ENCODE results near the gene MPZL1. TPM values are rescaled to one million over a fixed set of nuclear protein-coding genes. Genes with fewer than 3 reads are reported as not detected.

Gene MPZL1
- total and polyA plus RNA-seq, 2 of the 8 experiments (the other 6 are each of a cell fraction or from before 2014, with no cell fraction given): 37.8 to 120 TPM

GRCh38 chr1:167716000-167716271, 5.8 kb upstream of the MPZL1 start:
- no peaks in the 10 kb centered on the region for H3K79me1 ChIP-seq (ENCODE audit: low read depth, low read length)
- H3K27me3 ChIP-seq (replicated peaks in 1 of 4; ENCODE audit: control insufficient read depth in 3 of 4, extremely low read depth in 1 of 4, insufficient read depth in 3 of 4, low read length in 3 of 4): peaks cover 0 to 13% (median 9%) of the 10 kb centered on the region in 4 experiments; a peak in 6 of 7 replicates
- FAIRE-seq (no peak), DNase-seq (ENCODE audit: low read depth in 1 of 2, low spot score in 2 of 2) (no peak)
- no peak overlapping the region for H2BK12ac ChIP-seq (ENCODE audit: low read depth, low read length)
- CTCF ChIA-PET (ENCODE audit: partially characterized antibody): interaction anchor here (0.9 to 2.4 kb wide), 8 partner anchors 12 to 367 kb away, joined by 3 to 11 read pairs (median 4); no protein-coding TSS in a partner anchor
- H2AK5ac ChIP-seq (ENCODE audit: low read depth, low read length): no peak overlapping the region
- H2BK20ac ChIP-seq (ENCODE audit: low read length): no peak overlapping the region
- H3K56ac ChIP-seq (replicated peaks; ENCODE audit: insufficient read length, low read depth, low read length): peak overlapping the region; percentile 5
- no peak overlapping the region for H3K4ac ChIP-seq (replicated peaks; ENCODE audit: insufficient read length, low read depth, low read length)
- no peaks in the 10 kb centered on the region for H3K79me2 ChIP-seq (ENCODE audit: control insufficient read depth in 1 of 2, insufficient read depth in 2 of 2, low read length in 2 of 2)
- no peaks in the 10 kb centered on the region for H4K20me1 ChIP-seq (replicated peaks in 1 of 2; ENCODE audit: control insufficient read depth in 1 of 2, insufficient read depth in 2 of 2, low read length in 2 of 2)
- H3K23ac ChIP-seq (ENCODE audit: insufficient read length): no peak overlapping the region
- no peak overlapping the region for H2BK5ac ChIP-seq (ENCODE audit: low read depth, low read length)
- no peak overlapping the region for H3K18ac ChIP-seq (ENCODE audit: extremely low read depth, low read length)
- no peak overlapping the region for H4K91ac ChIP-seq (replicated peaks; ENCODE audit: insufficient read length, low read length)
- WGBS, 2 experiments (ENCODE audit: extremely low coverage in 1 of 2, insufficient coverage in 1 of 2, insufficient read length in 1 of 2, insufficient replicate concordance in 2 of 2, low coverage in 1 of 2, low lambda C conversion rate in 2 of 2, missing lambda C conversion rate in 1 of 2): 1% methylated on average over 4 of the region's 4 CpGs; no CpG with 5 or more reads in 1 of the 2 experiments
- H3K4me1 ChIP-seq (replicated peaks in 1 of 4; ENCODE audit: control insufficient read depth in 3 of 4, insufficient read depth in 4 of 4, low read length in 3 of 4): no peaks in the 10 kb centered on the region; a peak in 2 of 7 replicates
- peak overlapping the region; percentile 58 to 78; a peak in 3 of 4 replicates for H3K4me2 ChIP-seq (ENCODE audit: insufficient read depth in 1 of 2, low read depth in 2 of 2, low read length in 2 of 2)
- no peak overlapping the region for H3K14ac ChIP-seq (ENCODE audit: insufficient read length)
- H3K9ac ChIP-seq (replicated peaks in 1 of 4; ENCODE audit: extremely low read depth in 1 of 4, low read depth in 3 of 4, low read length in 3 of 4): no peak overlapping the region
- H3K36me3 ChIP-seq (ENCODE audit: control insufficient read depth in 2 of 4, insufficient read depth in 4 of 4, low read length in 3 of 4): no peaks in the 10 kb centered on the region
- no peaks in the 10 kb centered on the region for H3K9me3 ChIP-seq (ENCODE audit: insufficient read depth in 2 of 2, low read depth in 1 of 2, low read length in 1 of 2)
- no peak overlapping the region for H4K8ac ChIP-seq (ENCODE audit: extremely low read depth, insufficient read depth, low read length)
- no peak overlapping the region for H4K5ac ChIP-seq (ENCODE audit: insufficient read length, low read depth, low read length)
- peak overlapping the region; percentile 63 to 96 (median 81) for H3K4me3 ChIP-seq (ENCODE audit: extremely low read depth in 1 of 4, insufficient read depth in 2 of 4, low read depth in 3 of 4, low read length in 4 of 4)
- no peak overlapping the region for H2BK120ac ChIP-seq (replicated peaks; ENCODE audit: low read depth, low read length)
- peaks cover 6% of the 10 kb centered on the region for H3K23me2 ChIP-seq (ENCODE audit: low read depth, low read length)
- TF ChIP-seq HDAC2 (IDR thresholded peaks at IDR 0.05; ENCODE audit: borderline replicate concordance in 1 of 2, low read depth in 2 of 2, low read length in 2 of 2) (no peak), TAF1 (IDR thresholded peaks at IDR 0.05; ENCODE audit: low read depth, low read length) (no peak), EZH2 (IDR thresholded peaks at IDR 0.05; ENCODE audit: low read depth, low read length, severe bottlenecking) (no peak), ATF2 (IDR thresholded peaks at IDR 0.05; ENCODE audit: low read length) (no peak), KDM4A (IDR thresholded peaks at IDR 0.05; ENCODE audit: low read depth, low read length, severe bottlenecking) (peak; percentile 12), CBX5 (IDR thresholded peaks at IDR 0.05; ENCODE audit: low read depth, low read length) (no peak), SP4 (IDR thresholded peaks at IDR 0.05; ENCODE audit: low read length) (no peak)
- POLR2A ChIA-PET (ENCODE audit: partially characterized antibody): interaction anchor here (0.6 to 0.9 kb wide), 3 partner anchors 14 to 162 kb away, joined by 3 to 6 read pairs (median 3); partner anchors contain the start of gene CREG1
- no peak overlapping the region for H2BK15ac ChIP-seq (ENCODE audit: low read length)
- peak overlapping the region; percentile 44 for H2AFZ ChIP-seq (ENCODE audit: low read length)
- H3K27ac ChIP-seq (ENCODE audit: low read depth, low read length): no peak overlapping the region
